ENCODE measurements around the gene PIK3R3.

PIK3R3 gene

GRCh38 chr1:46132529-46133180, at the start of gene PIK3R3:
Gene PIK3R3 (minus strand): TSS chr1:46132629. CDS start chr1:46131952, 677 bp downstream.
- DNase-seq, result peak; percentile 96

DNA sequence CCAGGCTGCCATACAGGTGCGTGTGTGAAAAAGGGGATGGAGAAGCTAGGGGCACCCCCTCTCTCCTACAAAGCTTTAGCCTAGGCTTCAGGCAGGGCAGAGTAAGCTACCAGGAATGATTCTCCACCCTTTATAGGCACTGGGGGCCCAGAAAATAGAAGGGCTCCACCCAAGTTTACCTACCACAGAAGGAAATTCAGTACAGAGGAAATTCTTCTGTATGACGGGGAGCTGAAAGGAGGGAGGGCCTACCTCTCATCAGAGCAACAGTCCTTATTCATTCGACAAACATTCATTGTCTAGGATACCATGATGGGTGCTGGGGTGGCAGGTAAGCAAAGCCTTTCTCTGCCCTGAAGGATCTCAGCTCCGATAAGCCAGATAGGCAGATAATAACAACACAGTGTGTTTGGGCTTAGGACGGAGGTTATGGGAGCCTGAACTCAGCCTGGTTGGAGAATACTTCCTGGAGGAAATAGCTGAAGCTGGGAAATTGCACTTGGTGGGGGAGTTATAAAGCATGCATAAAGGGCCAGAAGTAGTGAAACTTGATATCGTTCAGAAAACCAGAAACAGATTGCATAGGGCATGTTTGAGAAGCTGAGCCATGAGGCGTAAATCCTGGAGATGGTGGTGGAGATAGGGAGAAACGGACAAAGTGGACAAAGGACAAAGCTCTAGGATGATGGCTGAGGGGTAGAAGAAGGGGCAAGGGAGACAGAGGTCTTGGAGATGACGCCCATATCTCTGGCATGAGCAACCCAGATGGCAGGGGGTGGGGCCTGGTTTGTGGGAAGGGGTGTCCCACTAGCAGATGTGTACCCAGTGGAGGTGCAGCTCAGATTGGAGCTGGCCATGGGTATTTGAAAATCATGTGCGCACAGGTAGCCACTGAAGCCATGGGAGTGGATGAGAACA, 49.2 kb upstream of the PIK3R3 start:
- DNase-seq, result no peak

GRCh38 chr1:46180082-46180616, 47.7 kb upstream of the PIK3R3 start:
- no peak for DNase-seq

- DNase-seq, result peak; percentile 72
Measured at GRCh38 chr1:46179138-46180081, 47.0 kb upstream of the PIK3R3 start.

GRCh38 chr1:46176211-46176865, 43.9 kb upstream of the PIK3R3 start, which contains the start of gene P3R3URF:
Gene P3R3URF (minus strand): TSS chr1:46176488. CDS start chr1:46176471, 17 bp downstream.
- no peak for DNase-seq

- peak; percentile 32 for DNase-seq
Measured at GRCh38 chr1:46175243-46175642, 42.8 kb upstream of the PIK3R3 start.

- no peak for DNase-seq
Measured at GRCh38 chr1:46174448-46175231, 42.2 kb upstream of the PIK3R3 start, which contains the start of gene TSPAN1. Gene TSPAN1 (plus strand): TSS chr1:46175087. CDS start chr1:46181108, 6,021 bp downstream.

DNA sequence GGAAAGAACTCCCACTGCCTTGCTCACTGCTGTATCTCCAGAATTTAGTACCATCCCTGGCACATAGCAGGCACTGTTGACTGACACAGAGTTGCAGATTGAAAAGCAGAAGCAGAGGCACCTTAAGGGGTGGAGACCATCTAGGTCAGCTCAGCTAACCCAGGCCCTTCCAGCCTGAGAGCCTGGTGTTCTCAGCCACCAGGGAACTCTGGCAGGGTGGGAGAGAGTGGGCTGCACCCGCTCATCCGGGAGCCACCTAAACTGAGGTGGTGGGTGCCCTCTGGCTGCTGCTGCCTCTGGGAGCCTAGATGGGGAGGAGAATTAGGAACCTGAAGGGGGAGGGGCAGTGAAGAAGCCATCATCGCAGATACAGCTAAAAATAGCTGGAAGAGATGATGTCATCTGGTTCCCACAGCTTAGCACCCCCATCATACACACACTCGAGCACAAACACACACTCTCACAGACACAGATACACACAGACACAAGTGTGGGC, 41.0 kb upstream of the PIK3R3 start:
- no peak for DNase-seq

DNA sequence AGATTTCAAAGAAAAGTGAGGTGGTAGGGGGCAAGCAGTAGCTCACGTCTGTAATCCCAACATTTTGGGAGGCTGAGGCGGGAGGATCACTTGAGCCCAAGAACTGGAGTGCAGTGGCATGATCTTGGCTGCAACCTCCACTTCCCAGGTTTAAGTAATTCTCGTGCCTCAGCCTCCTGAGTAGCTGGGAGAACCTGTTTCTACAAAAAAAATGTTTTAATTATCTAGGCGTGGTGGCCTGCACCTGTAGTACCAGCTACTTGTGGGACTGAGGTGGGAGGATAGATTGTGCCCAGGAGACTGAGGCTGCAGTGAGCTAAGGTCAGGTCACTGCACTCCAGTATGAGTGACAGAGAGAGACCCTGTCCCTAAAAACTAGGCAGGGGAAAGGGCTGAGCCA, 39.9 kb upstream of the PIK3R3 start:
- DNase-seq, result no peak

GRCh38 chr1:46171871-46172270, 39.4 kb upstream of the PIK3R3 start:
- no peak for DNase-seq

DNA sequence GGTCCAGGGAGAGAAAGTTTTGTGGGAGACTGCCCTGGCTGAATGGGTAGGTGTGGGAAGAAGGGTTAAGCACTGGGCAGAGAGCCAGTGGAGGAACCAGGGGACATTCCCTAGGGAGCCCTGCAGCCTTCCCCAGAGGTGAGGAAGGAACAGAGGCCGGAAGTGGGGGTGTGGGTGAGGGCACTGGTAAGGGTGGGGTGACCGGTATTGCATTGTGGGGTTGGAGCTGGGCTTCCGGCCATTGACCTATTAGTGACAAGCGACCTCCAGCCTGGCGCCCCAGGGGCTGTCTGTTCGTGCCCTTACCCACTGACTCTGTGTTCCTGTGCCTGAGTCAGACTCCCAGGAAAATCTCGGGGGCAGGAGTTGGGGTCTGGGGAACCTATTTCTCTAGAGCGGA, 38.9 kb upstream of the PIK3R3 start:
- no peak for DNase-seq

GRCh38 chr1:46169811-46170454, 37.5 kb upstream of the PIK3R3 start:
- DNase-seq, result no peak

DNA sequence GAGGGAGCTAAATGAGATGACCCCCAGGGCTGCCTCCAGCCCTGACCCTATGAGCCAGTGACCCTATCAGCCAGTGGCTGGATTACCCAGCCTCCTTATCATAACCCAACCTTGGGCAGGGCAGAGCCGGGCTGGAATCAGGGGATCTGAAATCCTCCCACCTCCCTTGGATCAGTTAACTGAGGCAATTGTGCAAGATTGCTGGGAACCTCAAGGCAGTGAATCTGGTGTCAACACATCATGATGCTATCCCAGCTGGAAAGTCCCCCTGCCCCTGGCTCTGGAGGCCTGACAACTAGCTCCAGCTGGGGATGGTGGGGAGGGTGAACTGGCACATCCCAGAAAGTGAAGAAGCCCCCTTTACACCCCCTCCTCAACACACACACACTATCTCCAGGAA, 36.0 kb upstream of the PIK3R3 start:
- DNase-seq, result no peak

GRCh38 chr1:46166521-46167462, 34.4 kb upstream of the PIK3R3 start:
- peak; percentile 20 for DNase-seq

DNA sequence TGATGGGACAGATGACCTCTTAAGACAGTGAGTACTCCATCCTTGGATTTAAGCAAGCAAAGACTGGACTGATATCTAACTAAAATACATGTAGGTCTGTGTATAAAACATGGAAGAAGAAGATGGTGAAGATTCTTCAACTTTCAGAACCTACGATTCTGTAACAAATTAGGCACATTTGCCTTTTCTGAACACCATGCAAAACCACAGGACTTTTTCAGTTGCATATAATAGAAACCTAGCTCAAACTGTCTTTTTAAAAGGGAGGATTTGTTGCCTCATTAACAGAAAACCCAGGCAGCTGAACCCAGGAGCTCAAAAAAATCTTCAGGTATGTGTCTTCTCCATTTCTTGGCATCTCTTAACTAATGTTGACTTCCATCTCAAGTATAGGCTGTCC, 27.8 kb upstream of the PIK3R3 start:
- no peak for DNase-seq

- no peak for DNase-seq
Measured at GRCh38 chr1:46159516-46159915, 27.1 kb upstream of the PIK3R3 start.

GRCh38 chr1:46158312-46159281, 26.2 kb upstream of the PIK3R3 start:
- no peak for DNase-seq

- no peak for DNase-seq
Measured at GRCh38 chr1:46157916-46158311, 25.5 kb upstream of the PIK3R3 start.
